ENCODE data around the gene FBXW8.

FBXW8 gene

DNA sequence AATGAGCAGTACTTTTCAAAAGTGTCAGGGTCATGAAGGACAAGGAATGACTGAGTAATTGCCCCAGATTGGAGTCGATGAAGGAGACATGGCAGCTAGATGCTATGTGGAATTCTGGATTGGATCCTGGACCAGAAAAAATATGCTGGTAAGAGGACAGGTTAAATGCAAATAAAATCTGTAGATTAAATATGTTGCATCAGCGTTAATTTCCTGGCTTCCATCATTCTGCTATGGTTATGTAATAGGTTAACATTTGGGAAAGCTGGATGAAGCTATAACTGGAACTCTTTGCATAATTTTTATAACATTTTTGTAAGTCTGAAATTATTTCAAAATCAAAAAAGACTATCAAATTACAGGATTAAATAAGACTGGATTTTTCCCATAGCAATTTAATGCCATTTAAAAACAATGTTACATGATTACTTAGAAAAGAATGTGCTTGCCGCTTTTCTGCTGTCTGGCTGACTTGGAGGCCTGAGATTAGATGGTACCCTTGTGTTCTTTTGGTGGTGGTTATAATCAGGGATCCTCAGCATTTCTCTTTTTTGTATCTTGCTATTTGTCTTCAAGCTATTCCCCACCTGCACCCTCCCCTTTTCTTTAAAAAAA lies 65.1 kb downstream of the FBXW8 start (continued):
- no peak for TF ChIP-seq PRDM6 (tag by site-specific recombination; IDR thresholded peaks at IDR 0.05)
- TF ChIP-seq, protein P1, sequence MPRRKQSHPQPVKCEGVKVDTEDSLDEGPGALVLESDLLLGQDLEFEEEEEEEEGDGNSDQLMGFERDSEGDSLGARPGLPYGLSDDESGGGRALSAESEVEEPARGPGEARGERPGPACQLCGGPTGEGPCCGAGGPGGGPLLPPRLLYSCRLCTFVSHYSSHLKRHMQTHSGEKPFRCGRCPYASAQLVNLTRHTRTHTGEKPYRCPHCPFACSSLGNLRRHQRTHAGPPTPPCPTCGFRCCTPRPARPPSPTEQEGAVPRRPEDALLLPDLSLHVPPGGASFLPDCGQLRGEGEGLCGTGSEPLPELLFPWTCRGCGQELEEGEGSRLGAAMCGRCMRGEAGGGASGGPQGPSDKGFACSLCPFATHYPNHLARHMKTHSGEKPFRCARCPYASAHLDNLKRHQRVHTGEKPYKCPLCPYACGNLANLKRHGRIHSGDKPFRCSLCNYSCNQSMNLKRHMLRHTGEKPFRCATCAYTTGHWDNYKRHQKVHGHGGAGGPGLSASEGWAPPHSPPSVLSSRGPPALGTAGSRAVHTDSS (tag by site-specific recombination; IDR thresholded peaks at IDR 0.05), result no peak
- TF ChIP-seq ZNF777 (tag by site-specific recombination; IDR thresholded peaks at IDR 0.05; ENCODE audit: borderline replicate concordance), result no peak
- TF ChIP-seq ZIC2 (tag by site-specific recombination; IDR thresholded peaks at IDR 0.05), result no peak
- TF ChIP-seq HOXA7 (CRISPR knock-in tag; IDR thresholded peaks at IDR 0.05; ENCODE audit: borderline replicate concordance), result no peak

GRCh38 chr12:116977465-116978380 lies 67.0 kb downstream of the FBXW8 start:
- POLR2A ChIA-PET, result no interaction called here
- Histone ChIP-seq H3K9me3 (ENCODE audit: control insufficient read depth, insufficient read depth, low read depth, low read length) (no peaks in the 10 kb centered on the region), H3K27ac (ENCODE audit: extremely low read depth, low read depth, low read length) (no peak overlapping the region), H3K36me3 (ENCODE audit: control insufficient read depth in 2 of 2, insufficient read depth in 1 of 2, low read length in 2 of 2) (peaks cover 6% of the 10 kb centered on the region in 2 experiments; a peak in 2 of 3 replicates), H3K4me1 (ENCODE audit: control insufficient read depth, insufficient read depth, low read length) (no peaks in the 10 kb centered on the region), H3K4me3 (ENCODE audit: low read depth, low read length) (no peak overlapping the region)
- CTCF ChIA-PET, result interaction anchor here (0.9 kb wide), 1 partner anchor 46 kb away, joined by 3 read pairs; no protein-coding TSS in a partner anchor
- TF ChIP-seq ZSCAN30 (tag by site-specific recombination; IDR thresholded peaks at IDR 0.05) (no peak), PATZ1 (tag by site-specific recombination; IDR thresholded peaks at IDR 0.05) (no peak), ZNF792 (tag by site-specific recombination; IDR thresholded peaks at IDR 0.05) (no peak), OSR2 (tag by site-specific recombination; IDR thresholded peaks at IDR 0.05) (no peak), TRIM28 (IDR thresholded peaks at IDR 0.05; ENCODE audit: borderline replicate concordance, low read length) (no peak), SETDB1 (IDR thresholded peaks at IDR 0.05; ENCODE audit: insufficient read length, low read length) (no peak), ZNF704 (tag by site-specific recombination; IDR thresholded peaks at IDR 0.05) (no peak), OVOL3 (tag by site-specific recombination; IDR thresholded peaks at IDR 0.05) (no peak)

DNA sequence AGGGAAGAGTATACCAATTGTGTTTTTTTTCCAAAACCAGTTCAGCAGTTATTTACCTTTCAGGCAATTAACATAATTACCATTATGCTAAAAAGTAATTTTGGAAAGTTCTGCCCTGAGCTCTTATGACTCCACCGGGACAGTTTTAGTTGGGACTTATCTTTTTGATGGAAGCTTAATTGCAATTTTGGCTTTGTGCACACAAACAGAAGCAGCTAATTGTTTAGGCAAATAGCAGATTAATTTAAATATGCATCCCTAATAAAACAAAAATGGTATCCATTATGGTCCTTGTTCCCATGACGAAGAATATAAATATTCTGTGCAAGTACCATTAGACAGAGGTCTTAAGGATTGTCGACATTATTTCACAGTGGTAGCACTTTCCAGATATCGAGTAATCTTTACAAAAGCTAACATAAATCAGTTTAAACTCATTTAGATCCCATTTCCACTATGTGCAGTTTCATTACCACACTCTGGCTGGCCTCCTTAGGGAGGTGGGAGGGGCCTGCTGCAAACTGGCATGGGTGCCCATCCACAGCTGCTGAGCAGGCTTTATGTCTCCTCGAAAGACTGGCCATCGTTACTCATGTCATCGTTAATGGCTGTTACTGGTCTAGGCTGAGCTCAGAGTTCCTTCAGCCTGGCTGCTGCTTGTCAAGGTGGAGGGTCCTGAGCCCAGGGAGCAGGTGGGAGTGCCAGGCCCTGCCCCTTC lies 68.2 kb downstream of the FBXW8 start:
- Histone ChIP-seq H3K27ac (ENCODE audit: extremely low read depth, low read depth, low read length) (no peak overlapping the region), H3K9me3 (ENCODE audit: control insufficient read depth, insufficient read depth, low read depth, low read length) (no peaks in the 10 kb centered on the region), H3K4me3 (ENCODE audit: low read depth, low read length) (no peak overlapping the region), H3K36me3 (ENCODE audit: control insufficient read depth in 2 of 2, insufficient read depth in 1 of 2, low read length in 2 of 2) (no peaks in the 10 kb centered on the region), H3K4me1 (ENCODE audit: control insufficient read depth, insufficient read depth, low read length) (no peaks in the 10 kb centered on the region)
- ChIA-PET POLR2A (no interaction called here), CTCF (interaction anchor here (0.6 to 0.7 kb wide), 2 partner anchors 66 to 189 kb away, joined by 3 to 4 read pairs; no protein-coding TSS in a partner anchor)
- TF ChIP-seq, protein P2, sequence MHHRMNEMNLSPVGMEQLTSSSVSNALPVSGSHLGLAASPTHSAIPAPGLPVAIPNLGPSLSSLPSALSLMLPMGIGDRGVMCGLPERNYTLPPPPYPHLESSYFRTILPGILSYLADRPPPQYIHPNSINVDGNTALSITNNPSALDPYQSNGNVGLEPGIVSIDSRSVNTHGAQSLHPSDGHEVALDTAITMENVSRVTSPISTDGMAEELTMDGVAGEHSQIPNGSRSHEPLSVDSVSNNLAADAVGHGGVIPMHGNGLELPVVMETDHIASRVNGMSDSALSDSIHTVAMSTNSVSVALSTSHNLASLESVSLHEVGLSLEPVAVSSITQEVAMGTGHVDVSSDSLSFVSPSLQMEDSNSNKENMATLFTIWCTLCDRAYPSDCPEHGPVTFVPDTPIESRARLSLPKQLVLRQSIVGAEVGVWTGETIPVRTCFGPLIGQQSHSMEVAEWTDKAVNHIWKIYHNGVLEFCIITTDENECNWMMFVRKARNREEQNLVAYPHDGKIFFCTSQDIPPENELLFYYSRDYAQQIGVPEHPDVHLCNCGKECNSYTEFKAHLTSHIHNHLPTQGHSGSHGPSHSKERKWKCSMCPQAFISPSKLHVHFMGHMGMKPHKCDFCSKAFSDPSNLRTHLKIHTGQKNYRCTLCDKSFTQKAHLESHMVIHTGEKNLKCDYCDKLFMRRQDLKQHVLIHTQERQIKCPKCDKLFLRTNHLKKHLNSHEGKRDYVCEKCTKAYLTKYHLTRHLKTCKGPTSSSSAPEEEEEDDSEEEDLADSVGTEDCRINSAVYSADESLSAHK (tag by site-specific recombination; IDR thresholded peaks at IDR 0.05), result peak; percentile 78; the same call in 1 of the 2 replicates
- TF ChIP-seq PRDM6 (tag by site-specific recombination; IDR thresholded peaks at IDR 0.05), result peak; percentile 52
